Duodenal mucosa (tissue), 2 donors: ENCODE measurements around the gene NT5C1B.

Experiments used
- H3K27ac ChIP-seq: one replicate; pipeline ENCODE4 v1.7.0; 2013; ENCODE audit warnings: low read depth, low read length
- H3K27me3 ChIP-seq, 2 donors: one replicate each; pipeline ENCODE4 v1.7.0; 2013; ENCODE audit warnings: low read length in 2 of 2, control low read depth in 1 of 2; ENCODE audit not compliant: insufficient read depth in 2 of 2, control insufficient read depth in 1 of 2
- H3K36me3 ChIP-seq, 2 donors: one replicate each; pipeline ENCODE4 v1.7.0; 2013; ENCODE audit warnings: low read length in 2 of 2, control low read depth in 1 of 2; ENCODE audit not compliant: insufficient read depth in 2 of 2, control insufficient read depth in 1 of 2
- H3K4me1 ChIP-seq, 2 donors: one replicate each; pipeline ENCODE4 v1.7.0; 2013; ENCODE audit warnings: low read length in 2 of 2, control low read depth in 1 of 2; ENCODE audit not compliant: insufficient read depth in 2 of 2, control insufficient read depth in 1 of 2
- H3K4me3 ChIP-seq, 2 donors: one replicate each; pipeline ENCODE4 v1.7.0; 2013; ENCODE audit warnings: low read length in 2 of 2, low read depth in 1 of 2
- H3K9ac ChIP-seq, 2 donors: one replicate each; pipeline ENCODE4 v1.7.0; 2013; ENCODE audit warnings: low read length in 2 of 2, low read depth in 1 of 2
- H3K9me3 ChIP-seq, 2 donors: one replicate each; pipeline ENCODE4 v1.7.0; 2013; ENCODE audit warnings: low read length in 2 of 2, control low read depth in 1 of 2; ENCODE audit not compliant: control insufficient read depth in 1 of 2

Gene NT5C1B

GRCh38 chr2:18544171-18544570 is 45.2 kb downstream of the NT5C1B start:
- Histone ChIP-seq H3K9me3 (no peaks in the 10 kb centered on the region), H3K27ac (no peak overlapping the region), H3K9ac (no peak overlapping the region), H3K4me3 (no peak overlapping the region), H3K27me3 (no peaks in the 10 kb centered on the region), H3K36me3 (no peaks in the 10 kb centered on the region), H3K4me1 (no peaks in the 10 kb centered on the region)

DNA sequence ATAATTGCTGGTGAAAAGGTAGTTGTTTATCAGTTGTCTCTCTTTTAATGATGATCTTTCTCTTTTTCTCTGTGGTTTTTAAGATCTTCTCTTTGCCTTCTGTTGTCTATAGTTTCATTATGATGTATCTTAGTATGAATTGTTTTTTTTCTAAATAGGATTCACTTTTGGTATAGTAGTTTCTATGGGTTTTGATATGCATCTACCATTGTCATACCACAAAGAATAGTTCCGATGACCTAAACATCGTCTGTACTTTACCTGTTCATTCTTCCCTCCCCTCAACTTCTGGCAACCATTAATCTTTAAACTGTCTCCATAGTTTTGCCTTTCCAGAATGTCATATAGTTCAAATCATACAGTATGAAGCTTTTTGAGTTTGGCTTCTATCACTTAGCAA is 48.5 kb downstream of the NT5C1B start:
- Histone ChIP-seq H3K9me3 (no peaks in the 10 kb centered on the region), H3K27me3 (no peaks in the 10 kb centered on the region), H3K9ac (no peak overlapping the region), H3K36me3 (no peaks in the 10 kb centered on the region), H3K4me3 (no peak overlapping the region), H3K27ac (no peak overlapping the region), H3K4me1 (peaks cover 0 to 7% of the 10 kb centered on the region in 2 donors)

- no peaks in the 10 kb centered on the region for H3K9me3 ChIP-seq
- H3K4me3 ChIP-seq, result no peak overlapping the region
- H3K36me3 ChIP-seq, result no peaks in the 10 kb centered on the region
- H3K4me1 ChIP-seq, result peaks cover 0 to 10% of the 10 kb centered on the region in 2 donors
- H3K27me3 ChIP-seq, result no peaks in the 10 kb centered on the region
- H3K27ac ChIP-seq, result no peak overlapping the region
- H3K9ac ChIP-seq, result no peak overlapping the region
Observed at GRCh38 chr2:18536697-18537096, 52.7 kb downstream of the NT5C1B start.

DNA sequence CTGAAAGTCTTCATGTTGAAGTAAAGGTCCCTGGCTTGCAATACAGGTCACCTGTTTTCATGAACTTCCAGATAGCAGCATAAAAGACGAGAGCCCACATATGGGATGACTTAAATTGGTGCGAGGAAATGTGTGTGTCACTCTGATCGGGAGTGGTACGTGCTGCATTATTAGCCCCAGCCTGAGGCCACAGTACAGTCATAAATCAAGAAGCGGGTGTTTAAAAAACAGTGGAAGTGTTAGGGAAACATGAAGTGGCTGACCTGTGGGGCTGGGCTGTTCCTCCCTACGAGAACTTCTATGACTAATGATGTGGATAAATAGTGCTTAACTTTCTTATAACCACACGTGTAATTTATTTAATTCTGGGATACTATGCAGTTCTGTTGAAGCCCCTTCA is 53.3 kb downstream of the NT5C1B start:
- no peaks in the 10 kb centered on the region for H3K9me3 ChIP-seq
- H3K4me1 ChIP-seq, result peaks cover 0 to 10% of the 10 kb centered on the region in 2 donors
- no peak overlapping the region for H3K9ac ChIP-seq
- no peak overlapping the region for H3K27ac ChIP-seq
- H3K4me3 ChIP-seq, result no peak overlapping the region
- no peaks in the 10 kb centered on the region for H3K36me3 ChIP-seq
- H3K27me3 ChIP-seq, result no peaks in the 10 kb centered on the region

GRCh38 chr2:18531194-18531593 is 58.2 kb downstream of the NT5C1B start:
- Histone ChIP-seq H3K4me1 (peaks cover 0 to 6% of the 10 kb centered on the region in 2 donors), H3K27ac (no peak overlapping the region), H3K36me3 (no peaks in the 10 kb centered on the region)

DNA sequence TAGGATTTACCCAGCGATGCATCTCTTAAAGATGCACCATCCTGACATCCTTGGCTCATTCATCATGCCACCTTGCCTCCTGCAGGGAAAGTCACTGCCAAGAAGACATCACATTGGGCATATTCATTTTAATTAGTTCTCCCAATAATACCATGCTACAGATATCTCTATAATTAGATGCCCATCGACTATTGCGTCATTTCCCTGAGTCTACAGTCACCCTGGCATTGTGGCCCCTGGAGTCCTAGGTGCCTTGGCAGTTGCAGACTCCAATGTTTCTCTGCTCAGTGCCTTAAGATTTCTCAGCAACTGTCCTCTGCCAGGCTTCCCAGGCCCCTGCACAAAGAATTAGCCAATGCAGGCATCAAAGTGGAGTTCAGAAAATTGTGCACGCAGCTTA is 61.5 kb downstream of the NT5C1B start:
- Histone ChIP-seq H3K4me3 (no peak overlapping the region), H3K36me3 (no peaks in the 10 kb centered on the region), H3K4me1 (peaks cover 0 to 7% of the 10 kb centered on the region in 2 donors), H3K9me3 (no peaks in the 10 kb centered on the region), H3K27me3 (no peaks in the 10 kb centered on the region), H3K9ac (no peak overlapping the region), H3K27ac (no peak overlapping the region)

More at GRCh38 chr2:18531194-18531593, 58.2 kb downstream of the NT5C1B start:
- Histone ChIP-seq H3K9ac (no peak overlapping the region), H3K4me3 (no peak overlapping the region), H3K9me3 (no peaks in the 10 kb centered on the region), H3K27me3 (no peaks in the 10 kb centered on the region)

GRCh38 chr2:18527326-18527725 is 62.0 kb downstream of the NT5C1B start:
- Histone ChIP-seq H3K4me3 (no peak overlapping the region), H3K27ac (no peak overlapping the region), H3K9me3 (no peaks in the 10 kb centered on the region), H3K36me3 (no peaks in the 10 kb centered on the region), H3K27me3 (no peaks in the 10 kb centered on the region), H3K9ac (no peak overlapping the region), H3K4me1 (peaks cover 0 to 12% of the 10 kb centered on the region in 2 donors)

DNA sequence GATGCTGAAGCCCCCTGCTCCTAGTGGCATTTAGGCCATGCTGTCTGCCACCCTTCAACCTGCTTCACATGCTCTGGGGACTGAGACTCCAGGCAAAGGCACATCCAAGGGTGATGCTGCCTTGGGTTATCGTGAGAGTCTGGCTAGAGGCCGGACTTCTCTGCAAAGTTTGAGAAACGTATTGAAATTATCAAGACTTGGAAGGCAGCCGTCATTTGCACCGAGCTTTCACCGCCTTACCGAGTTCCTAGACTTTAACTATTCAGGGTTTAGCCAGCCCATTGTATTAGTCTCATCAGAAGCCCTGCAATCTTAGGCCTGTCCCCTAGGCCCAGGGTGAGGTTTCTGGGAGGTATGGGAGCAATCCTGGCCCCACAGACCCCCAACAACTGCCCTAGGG is 62.9 kb downstream of the NT5C1B start:
- Histone ChIP-seq H3K36me3 (no peaks in the 10 kb centered on the region), H3K9me3 (no peaks in the 10 kb centered on the region), H3K27me3 (no peaks in the 10 kb centered on the region), H3K4me1 (peaks cover 0 to 15% of the 10 kb centered on the region in 2 donors), H3K4me3 (no peak overlapping the region), H3K9ac (no peak overlapping the region), H3K27ac (no peak overlapping the region)

GRCh38 chr2:18525852-18526251 is 63.5 kb downstream of the NT5C1B start:
- Histone ChIP-seq H3K4me1 (peaks cover 0 to 15% of the 10 kb centered on the region in 2 donors), H3K27me3 (no peaks in the 10 kb centered on the region), H3K4me3 (no peak overlapping the region), H3K27ac (no peak overlapping the region), H3K9ac (no peak overlapping the region), H3K36me3 (no peaks in the 10 kb centered on the region), H3K9me3 (no peaks in the 10 kb centered on the region)

- Histone ChIP-seq H3K27ac (no peak overlapping the region), H3K27me3 (no peaks in the 10 kb centered on the region), H3K9me3 (no peaks in the 10 kb centered on the region), H3K4me1 (peaks cover 0 to 15% of the 10 kb centered on the region in 2 donors), H3K9ac (no peak overlapping the region), H3K36me3 (no peaks in the 10 kb centered on the region), H3K4me3 (no peak overlapping the region)
Observed at GRCh38 chr2:18525236-18525635, 64.1 kb downstream of the NT5C1B start.
